H9 (cell line): ENCODE results near the gene CLMN. TPM values are rescaled to one million over a fixed set of nuclear protein-coding genes. Genes with fewer than 3 reads are reported as not detected.

Experiments
- DNase-seq: peaks from one replicate; pipeline ENCODE4 v3.0.0-alpha.2; 2017
- H2AFZ ChIP-seq: one replicate; pipeline ENCODE4 v1.6.1; 2013; ENCODE audit warnings: mild to moderate bottlenecking, low read length, control low read depth, moderate library complexity
- H2AK5ac ChIP-seq: 2 replicates; pipeline ENCODE4 v1.6.1; 2013; ENCODE audit warnings: low read length, control low read depth, mixed read lengths; ENCODE audit not compliant: insufficient read length
- H2BK120ac ChIP-seq: one replicate; pipeline ENCODE4 v1.6.1; 2013; ENCODE audit warnings: low read depth, mild to moderate bottlenecking, low read length, control low read depth, inconsistent platforms; ENCODE audit not compliant: poor library complexity, severe bottlenecking
- H2BK12ac ChIP-seq: 2 replicates; pipeline ENCODE4 v1.6.1; 2013; ENCODE audit warnings: low read length, control low read depth, mixed read lengths, low read depth; ENCODE audit not compliant: insufficient read length
- H2BK15ac ChIP-seq: 2 replicates; pipeline ENCODE4 v1.6.1; 2013; ENCODE audit warnings: low read depth, low read length, control low read depth
- H2BK20ac ChIP-seq: one replicate; pipeline ENCODE4 v1.6.1; 2013; ENCODE audit warnings: low read depth, mild to moderate bottlenecking, low read length, control low read depth, inconsistent platforms; ENCODE audit not compliant: poor library complexity, severe bottlenecking
- H2BK5ac ChIP-seq: 2 replicates; pipeline ENCODE4 v1.6.1; 2013; ENCODE audit warnings: low read length, control low read depth, mixed read lengths; ENCODE audit not compliant: insufficient read length
- H3K14ac ChIP-seq: 2 replicates; pipeline ENCODE4 v1.6.1; 2013; ENCODE audit warnings: low read length, control low read depth; ENCODE audit not compliant: insufficient read depth
- H3K18ac ChIP-seq: 2 replicates; pipeline ENCODE4 v1.6.1; 2013; ENCODE audit warnings: low read depth, mild to moderate bottlenecking, mixed read lengths, low read length, control low read depth; ENCODE audit not compliant: insufficient read length
- H3K23ac ChIP-seq: 2 replicates; pipeline ENCODE4 v1.6.1; 2013; ENCODE audit warnings: low read length, control low read depth, mixed read lengths, low read depth; ENCODE audit not compliant: insufficient read length
- H3K23me2 ChIP-seq: 2 replicates; pipeline ENCODE4 v1.6.1; 2013; ENCODE audit warnings: low read depth, mild to moderate bottlenecking, mixed read lengths, low read length, control low read depth; ENCODE audit not compliant: insufficient read length, poor library complexity, severe bottlenecking
- H3K27ac ChIP-seq: 2 replicates; pipeline ENCODE4 v1.5.1; 2013; ENCODE audit warnings: low read length, control low read depth, mixed read lengths, low read depth; ENCODE audit not compliant: insufficient read length
- H3K27me3 ChIP-seq: 2 replicates; pipeline ENCODE4 v1.6.1; 2013; ENCODE audit warnings: low read length, control low read depth, inconsistent platforms; ENCODE audit not compliant: insufficient read depth
- H3K4ac ChIP-seq: 2 replicates; pipeline ENCODE4 v1.6.1; 2013; ENCODE audit warnings: low read depth, mild to moderate bottlenecking, control low read depth, inconsistent platforms, low read length, moderate library complexity
- H3K4me1 ChIP-seq: 2 replicates; pipeline ENCODE4 v1.6.1; 2013; ENCODE audit warnings: low read length, control low read depth, inconsistent platforms; ENCODE audit not compliant: insufficient read depth
- H3K4me2 ChIP-seq: 2 replicates; pipeline ENCODE4 v1.6.1; 2013; ENCODE audit warnings: low read length, control low read depth, mixed read lengths; ENCODE audit not compliant: insufficient read length, insufficient read depth
- H3K56ac ChIP-seq: 2 replicates; pipeline ENCODE4 v1.6.1; 2013; ENCODE audit warnings: low read depth, mild to moderate bottlenecking, mixed read lengths, low read length, control low read depth; ENCODE audit not compliant: insufficient read length
- H3K79me1 ChIP-seq: 2 replicates; pipeline ENCODE4 v1.6.1; 2013; ENCODE audit warnings: low read depth, mild to moderate bottlenecking, moderate library complexity, low read length, control low read depth, inconsistent platforms; ENCODE audit not compliant: insufficient read depth, poor library complexity, severe bottlenecking
- H3K79me2 ChIP-seq: 2 replicates; pipeline ENCODE4 v1.6.1; 2013; ENCODE audit warnings: low read length, control low read depth, inconsistent platforms; ENCODE audit not compliant: insufficient read depth
- H3K9ac ChIP-seq: 2 replicates; pipeline ENCODE4 v1.6.1; 2013; ENCODE audit warnings: low read length, control low read depth, mixed read lengths; ENCODE audit not compliant: insufficient read length; ENCODE audit errors: extremely low read depth
- H3K9me3 ChIP-seq: one replicate; pipeline ENCODE4 v1.6.1; 2013; ENCODE audit warnings: low read depth, low read length, inconsistent platforms; ENCODE audit not compliant: control insufficient read depth
- H3T11ph ChIP-seq: one replicate; pipeline ENCODE4 v1.6.1; 2013; ENCODE audit warnings: mild to moderate bottlenecking, low read length, control low read depth, inconsistent platforms
- H4K20me1 ChIP-seq: one replicate; pipeline ENCODE4 v1.6.1; 2013; ENCODE audit not compliant: control insufficient read depth, insufficient read length, insufficient read depth
- H4K5ac ChIP-seq: 2 replicates; pipeline ENCODE4 v1.6.1; 2013; ENCODE audit warnings: low read depth, mild to moderate bottlenecking, mixed read lengths, low read length, control low read depth; ENCODE audit not compliant: insufficient read length
- H4K8ac ChIP-seq: replicated peaks from 2 replicates; pipeline ENCODE4 v1.6.1; 2013; ENCODE audit warnings: low read length, control low read depth, mixed read lengths, low read depth; ENCODE audit not compliant: insufficient read length
- H4K91ac ChIP-seq: 2 replicates; pipeline ENCODE4 v1.6.1; 2013; ENCODE audit warnings: low read depth, mild to moderate bottlenecking, moderate library complexity, mixed read lengths, low read length, control low read depth; ENCODE audit not compliant: insufficient read length
- H3K27ac Mint-ChIP-seq, 3 experiments: 2 replicates in 2 of 3; 3 replicates in 1 of 3; pipeline ENCODE4 v1.8.0; 2020 to 2021; ENCODE audit warnings: mixed read lengths in 3 of 3, mild to moderate bottlenecking in 1 of 3, moderate library complexity in 1 of 3
- H3K27me3 Mint-ChIP-seq: 2 replicates; pipeline ENCODE4 v1.8.0; 2021; ENCODE audit warnings: low read depth, mild to moderate bottlenecking, moderate library complexity, mixed read lengths
- H3K36me3 Mint-ChIP-seq, 3 experiments: 2 replicates in 2 of 3; 3 replicates in 1 of 3; pipeline ENCODE4 v1.8.0; 2020 to 2021; ENCODE audit warnings: low read depth in 3 of 3, mixed read lengths in 3 of 3; ENCODE audit not compliant: insufficient read depth in 1 of 3
- H3K4me1 Mint-ChIP-seq, 2 experiments: 2 replicates each; pipeline ENCODE4 v1.8.0; 2020; ENCODE audit warnings: mixed read lengths in 2 of 2
- H3K4me3 Mint-ChIP-seq, 2 experiments: 2 replicates in 1 of 2; 3 replicates in 1 of 2; pipeline ENCODE4 v1.8.0; 2020 to 2021; ENCODE audit warnings: mild to moderate bottlenecking in 2 of 2, mixed read lengths in 2 of 2, moderate library complexity in 1 of 2
- H3K9me3 Mint-ChIP-seq, 2 experiments: 2 replicates in 1 of 2; 3 replicates in 1 of 2; pipeline ENCODE4 v1.8.0; 2020; ENCODE audit warnings: mild to moderate bottlenecking in 2 of 2, mixed read lengths in 2 of 2, moderate library complexity in 1 of 2
- WGBS: extraction: QIAGEN DNeasy Blood & Tissue Kit; methylation state at CpG from one replicate; pipeline ENCODE4 v1.1.7; 2013; ENCODE audit warnings: missing lambda C conversion rate, low lambda C conversion rate, mixed read lengths; ENCODE audit not compliant: insufficient read length; ENCODE audit errors: extremely low coverage; 5-methylcytosine and 5-hydroxymethylcytosine counted together
- total RNA-seq: library from RNA; stranded (reverse); gene quantifications from 2 replicates; pipeline ENCODE4 v1.2.1, GENCODE V29; 2021
- TF ChIP-seq, protein P1 (sequence below): fragments of 200-600 bp; sonication (generic); conservative IDR thresholded peaks from 3 replicates; pipeline ENCODE4 v1.8.0; 2021; ENCODE audit warnings: antibody characterized with exemption, mild to moderate bottlenecking

Gene CLMN
- total RNA-seq, 1 experiment from 2014 or later = 7.6 TPM

DNA sequence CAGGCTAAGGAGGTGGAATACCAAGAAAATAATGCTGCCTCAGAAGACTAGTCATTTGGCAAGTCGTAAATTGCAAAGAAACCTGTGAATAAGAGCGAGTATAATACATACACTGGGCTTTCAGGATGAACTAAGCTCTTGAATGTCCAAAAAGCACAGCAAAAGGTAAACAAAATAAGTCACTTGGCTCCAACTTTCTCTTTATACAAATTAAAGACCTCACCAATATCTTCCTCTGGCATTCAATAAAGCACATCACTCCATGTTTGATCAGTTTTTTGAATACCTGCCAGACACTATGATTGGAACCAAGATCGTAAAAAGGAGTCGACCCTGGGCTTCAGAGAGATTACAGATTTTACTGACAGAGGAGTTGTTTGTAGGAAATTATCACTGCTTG lies 165.8 kb downstream of the CLMN start:
- Mint-ChIP-seq H3K4me3 (no peak overlapping the region), H3K36me3 (peaks cover 5 to 7% (median 6%) of the 10 kb centered on the region in 3 experiments; a peak in 6 of 7 replicates), H3K9me3 (no peaks in the 10 kb centered on the region; a peak in 1 of 5 replicates), H3K27ac (no peak overlapping the region), H3K27me3 (no peaks in the 10 kb centered on the region), H3K4me1 (peaks cover 42 to 47% of the 10 kb centered on the region in 2 experiments)
- no peak overlapping the region for H3K56ac ChIP-seq
- H2BK5ac ChIP-seq = no peak overlapping the region
- no peak overlapping the region for H2BK20ac ChIP-seq
- no peaks in the 10 kb centered on the region for H4K20me1 ChIP-seq
- DNase-seq = no peak
- no peak overlapping the region for H3K4me2 ChIP-seq
- no peaks in the 10 kb centered on the region for H3K9me3 ChIP-seq
- no peak overlapping the region for H3K9ac ChIP-seq
- no peak overlapping the region for H2AFZ ChIP-seq
- H2BK12ac ChIP-seq = no peak overlapping the region
- H3K27ac ChIP-seq = no peak overlapping the region
- H2BK120ac ChIP-seq = no peak overlapping the region
- no peak overlapping the region for H2AK5ac ChIP-seq
- H4K5ac ChIP-seq = no peak overlapping the region
- H3K18ac ChIP-seq = no peak overlapping the region
- peaks cover 11% of the 10 kb centered on the region for H3K23me2 ChIP-seq
- no peak overlapping the region for H3K23ac ChIP-seq
- H3K79me1 ChIP-seq = peaks cover 4% of the 10 kb centered on the region
- H4K91ac ChIP-seq = no peak overlapping the region
- WGBS = no CpG with 5 or more reads among the region's 4 CpGs
- no peak overlapping the region for H2BK15ac ChIP-seq
- no peak overlapping the region for H3T11ph ChIP-seq
- H3K27me3 ChIP-seq = no peaks in the 10 kb centered on the region
- H3K4ac ChIP-seq = no peak overlapping the region
- peaks cover 2% of the 10 kb centered on the region; the same call in 1 of the 2 replicates for H3K4me1 ChIP-seq
- no peak overlapping the region for H3K14ac ChIP-seq
- TF ChIP-seq, protein P1, sequence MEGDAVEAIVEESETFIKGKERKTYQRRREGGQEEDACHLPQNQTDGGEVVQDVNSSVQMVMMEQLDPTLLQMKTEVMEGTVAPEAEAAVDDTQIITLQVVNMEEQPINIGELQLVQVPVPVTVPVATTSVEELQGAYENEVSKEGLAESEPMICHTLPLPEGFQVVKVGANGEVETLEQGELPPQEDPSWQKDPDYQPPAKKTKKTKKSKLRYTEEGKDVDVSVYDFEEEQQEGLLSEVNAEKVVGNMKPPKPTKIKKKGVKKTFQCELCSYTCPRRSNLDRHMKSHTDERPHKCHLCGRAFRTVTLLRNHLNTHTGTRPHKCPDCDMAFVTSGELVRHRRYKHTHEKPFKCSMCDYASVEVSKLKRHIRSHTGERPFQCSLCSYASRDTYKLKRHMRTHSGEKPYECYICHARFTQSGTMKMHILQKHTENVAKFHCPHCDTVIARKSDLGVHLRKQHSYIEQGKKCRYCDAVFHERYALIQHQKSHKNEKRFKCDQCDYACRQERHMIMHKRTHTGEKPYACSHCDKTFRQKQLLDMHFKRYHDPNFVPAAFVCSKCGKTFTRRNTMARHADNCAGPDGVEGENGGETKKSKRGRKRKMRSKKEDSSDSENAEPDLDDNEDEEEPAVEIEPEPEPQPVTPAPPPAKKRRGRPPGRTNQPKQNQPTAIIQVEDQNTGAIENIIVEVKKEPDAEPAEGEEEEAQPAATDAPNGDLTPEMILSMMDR = no peak
- no peak overlapping the region for H4K8ac ChIP-seq
- peaks cover 32% of the 10 kb centered on the region; the same call in 1 of the 2 replicates for H3K79me2 ChIP-seq
